Nucleus accumbens (tissue), 56 donors: Measurements from ENCODE around the gene PTGR2.
A peak's percentile ranks its signal among the peaks of the same experiment; 100 is the strongest.
"Not testable (repeated sequence)": the region's sequence is repeated elsewhere in the genome, so short reads cannot be mapped to it uniquely, and the experiment has no call there.

Experiments used
- DNase-seq, 56 donors: peaks; one replicate each; lab custom pipeline; 2025; lab: John Stamatoyannopoulos, UW

PTGR2 gene

DNA sequence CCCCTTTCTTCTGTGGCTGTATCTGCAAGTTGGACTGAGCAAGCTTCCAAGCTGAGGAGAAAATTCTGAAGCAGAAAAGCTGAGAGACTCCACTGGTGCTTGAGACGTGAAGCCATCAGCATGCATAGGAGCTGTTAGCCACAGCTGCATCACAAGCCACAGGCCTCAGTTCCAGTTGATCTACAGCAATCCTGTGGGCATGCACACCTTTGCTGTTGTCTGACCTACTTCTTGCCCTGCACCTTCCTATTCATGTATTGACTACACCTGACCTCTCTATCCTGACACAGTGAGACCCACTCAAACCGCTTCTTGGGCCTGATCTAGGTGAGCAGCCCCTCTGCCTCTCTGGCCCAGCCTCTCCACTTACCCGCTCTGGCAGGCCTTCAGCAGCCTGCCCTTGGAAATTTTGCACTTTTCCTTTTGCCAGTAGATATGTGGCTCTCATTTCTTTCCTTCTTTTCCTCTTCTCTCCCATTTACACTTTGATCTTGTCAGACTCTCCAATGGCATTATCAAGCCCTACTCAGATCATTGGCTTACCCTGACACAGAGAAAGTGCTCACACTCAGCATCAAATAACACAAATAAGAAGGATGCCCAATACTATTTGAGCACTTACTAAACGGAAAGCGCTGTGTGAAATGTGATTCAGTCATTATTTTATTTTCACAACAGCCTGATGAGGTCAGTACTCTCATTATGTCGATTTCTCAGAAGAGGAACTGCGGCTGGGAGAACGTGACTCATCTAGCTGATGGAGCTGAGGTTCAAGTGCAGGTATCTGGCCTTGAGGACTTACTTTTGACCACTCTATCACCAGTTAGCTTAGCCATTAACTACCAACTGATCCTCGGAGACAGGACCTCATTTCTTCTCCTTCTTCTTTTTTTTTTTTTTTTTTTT lies 21.9 kb upstream of the PTGR2 start:
- DNase-seq = no peak

GRCh38 chr14:73833034-73833433 lies 18.6 kb upstream of the PTGR2 start:
- DNase-seq = no peak

DNA sequence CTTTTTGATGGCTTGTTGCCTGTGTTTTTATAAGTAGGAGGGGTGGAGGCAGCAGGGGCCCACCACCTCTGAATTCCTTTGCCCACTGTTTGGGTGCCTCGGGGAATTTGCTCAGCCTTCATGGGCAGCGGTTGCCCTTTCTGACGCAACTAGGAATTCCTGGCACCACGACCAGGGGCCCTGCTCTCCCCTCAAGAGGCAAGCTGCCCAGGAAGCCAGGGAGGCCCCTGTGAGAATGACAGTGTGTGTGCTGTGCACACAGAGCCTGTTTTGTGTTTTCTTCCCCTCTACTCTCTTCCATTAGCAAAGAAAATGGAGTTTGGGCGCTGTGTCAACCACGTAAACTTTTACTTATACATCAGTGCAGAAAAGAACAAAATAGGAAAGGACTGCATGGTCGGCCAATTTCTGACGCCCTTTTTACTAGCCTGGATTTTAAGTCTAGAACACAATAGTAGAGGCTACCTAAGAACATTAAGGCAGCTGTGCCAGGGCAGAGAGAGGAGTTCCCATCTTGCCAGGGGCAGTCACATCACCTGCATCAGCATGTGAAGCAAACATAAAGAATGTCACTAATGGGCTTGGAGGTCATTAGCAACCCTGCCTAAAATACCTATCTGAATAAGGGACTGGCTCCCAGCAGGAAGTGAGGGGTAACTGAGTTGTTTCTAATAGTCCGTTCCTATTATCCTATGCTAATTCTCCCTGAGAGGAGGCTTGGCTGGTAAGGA lies 17.9 kb upstream of the PTGR2 start:
- DNase-seq = peak in 36 of 56 donors; percentile 4 to 71 (median 28)

- no peak for DNase-seq
These were observed 17.4 kb upstream of the PTGR2 start for GRCh38 chr14:73834261-73834625.

- DNase-seq = not testable (repeated sequence)
These were observed 13.2 kb upstream of the PTGR2 start for GRCh38 chr14:73838293-73839034.

- no peak for DNase-seq
These were observed 9.4 kb upstream of the PTGR2 start for GRCh38 chr14:73842201-73842600.

DNA sequence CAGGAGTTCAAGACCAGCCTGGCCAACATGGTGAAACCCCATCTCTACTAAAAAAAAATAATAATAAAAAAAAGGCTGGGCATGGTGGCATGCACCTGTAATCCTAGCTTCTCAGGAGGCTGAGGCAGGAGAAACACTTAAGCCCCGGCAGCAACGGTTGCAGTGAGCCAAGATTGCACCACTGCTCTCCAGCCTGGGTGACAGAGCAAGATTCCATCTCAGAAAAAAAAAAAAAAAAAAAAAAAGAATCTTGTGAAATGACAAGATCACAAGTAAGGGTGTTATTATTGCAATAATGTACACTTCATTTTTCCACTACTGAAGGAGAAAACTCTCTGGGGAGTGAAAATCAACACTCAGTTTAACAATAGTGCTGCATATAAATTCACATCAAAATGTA lies 8.8 kb upstream of the PTGR2 start:
- no peak for DNase-seq

DNA sequence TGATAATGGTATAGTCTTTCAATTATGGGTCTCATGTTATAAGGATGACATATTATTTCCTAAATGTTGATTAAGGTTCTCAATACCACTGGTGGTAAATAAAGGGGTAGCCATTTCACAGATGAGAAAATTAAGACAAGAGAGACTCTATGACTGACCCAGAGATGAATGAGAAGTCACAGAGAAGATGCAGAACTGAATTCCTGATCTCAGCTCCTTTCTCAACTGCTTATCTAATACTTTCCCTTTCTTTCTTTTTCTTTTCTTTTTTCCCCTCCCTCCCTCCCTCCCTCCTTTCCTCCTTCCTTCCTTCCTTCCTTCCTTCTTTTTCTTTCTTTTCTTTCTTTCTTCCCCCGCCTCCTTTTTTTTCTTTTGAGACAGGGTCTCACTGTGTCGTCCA lies 8.3 kb upstream of the PTGR2 start:
- DNase-seq = no peak

DNA sequence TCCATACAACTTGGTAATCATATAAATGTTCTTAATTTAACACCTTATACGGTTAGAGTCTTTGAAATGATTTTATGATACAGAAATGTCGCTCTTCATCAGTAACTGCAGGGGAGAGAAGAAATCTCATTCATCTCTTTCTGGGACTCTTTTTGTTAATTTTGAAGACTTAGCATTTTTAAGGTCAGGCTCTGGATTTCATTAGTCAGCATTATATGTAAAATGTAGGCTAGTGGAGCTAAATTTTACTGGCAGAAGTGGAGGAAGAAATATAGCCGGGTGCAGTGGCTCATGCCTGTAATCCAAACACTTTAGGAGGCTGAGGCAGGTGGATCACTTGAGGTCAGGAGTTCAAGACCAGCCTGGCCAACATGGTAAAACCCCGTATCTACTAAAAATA lies 4.7 kb upstream of the PTGR2 start:
- no peak for DNase-seq

DNA sequence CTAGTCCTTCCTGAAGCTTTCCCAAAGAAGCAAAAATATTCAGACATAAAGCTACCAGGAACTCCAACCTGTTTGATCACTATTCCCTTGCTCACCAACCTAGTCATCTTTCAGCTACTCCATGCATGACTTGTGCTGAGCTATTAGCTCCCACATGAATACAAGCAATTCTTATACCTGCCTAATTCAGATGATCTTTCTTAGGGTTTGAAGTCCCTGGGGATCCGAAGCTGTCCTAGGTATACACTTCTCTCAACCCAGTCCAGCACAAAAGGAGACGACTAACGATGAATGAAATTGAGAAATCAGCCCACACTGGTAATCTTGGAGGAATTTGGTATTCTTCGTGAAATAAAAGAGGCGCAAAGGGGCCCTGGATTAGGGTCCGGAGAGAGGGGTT lies 631 bp upstream of the PTGR2 start:
- DNase-seq = peak in 1 of 56 donors; percentile 29

GRCh38 chr14:73859145-73859544 lies 7.5 kb downstream of the PTGR2 start:
- no peak for DNase-seq

DNA sequence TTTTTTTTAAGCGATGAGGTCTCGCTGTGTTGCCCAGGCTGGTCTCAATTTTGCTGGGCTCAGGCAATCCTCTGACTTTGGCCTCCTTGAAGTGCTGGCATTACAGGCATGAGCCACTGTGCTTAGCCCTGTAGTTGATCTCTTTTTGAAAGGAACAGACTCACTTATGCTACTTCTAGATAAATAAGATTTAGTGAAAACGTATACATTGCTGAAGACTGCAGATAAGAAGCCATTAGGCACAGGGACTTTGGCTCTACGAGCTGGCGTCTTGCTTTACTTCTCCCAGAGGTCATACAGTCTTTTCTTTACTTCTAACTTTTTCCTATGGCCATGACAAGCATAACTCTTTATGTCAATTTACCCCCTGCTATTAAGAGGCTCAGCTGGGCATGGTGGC lies 9.4 kb downstream of the PTGR2 start:
- no peak for DNase-seq

GRCh38 chr14:73862480-73862879 lies 10.8 kb downstream of the PTGR2 start:
- no peak for DNase-seq

DNA sequence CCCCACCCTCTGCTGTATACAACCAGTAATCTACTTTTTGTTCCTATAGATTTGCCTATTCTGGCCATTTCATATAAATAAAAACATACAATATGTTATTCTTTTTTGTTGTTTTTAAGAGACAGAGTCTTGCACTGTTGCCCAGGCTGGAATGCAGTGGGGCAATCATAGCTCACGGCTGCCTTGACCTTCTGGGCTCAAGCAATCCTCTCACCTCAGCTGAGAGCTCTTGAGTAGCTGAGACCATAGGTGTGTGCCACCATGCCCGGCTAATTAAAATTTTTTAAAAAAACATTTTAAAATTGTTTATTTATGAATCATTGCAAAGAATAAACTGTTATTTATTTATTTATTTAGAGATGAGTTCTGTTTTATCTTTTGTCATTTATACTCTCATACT lies 11.6 kb downstream of the PTGR2 start:
- DNase-seq = no peak

DNA sequence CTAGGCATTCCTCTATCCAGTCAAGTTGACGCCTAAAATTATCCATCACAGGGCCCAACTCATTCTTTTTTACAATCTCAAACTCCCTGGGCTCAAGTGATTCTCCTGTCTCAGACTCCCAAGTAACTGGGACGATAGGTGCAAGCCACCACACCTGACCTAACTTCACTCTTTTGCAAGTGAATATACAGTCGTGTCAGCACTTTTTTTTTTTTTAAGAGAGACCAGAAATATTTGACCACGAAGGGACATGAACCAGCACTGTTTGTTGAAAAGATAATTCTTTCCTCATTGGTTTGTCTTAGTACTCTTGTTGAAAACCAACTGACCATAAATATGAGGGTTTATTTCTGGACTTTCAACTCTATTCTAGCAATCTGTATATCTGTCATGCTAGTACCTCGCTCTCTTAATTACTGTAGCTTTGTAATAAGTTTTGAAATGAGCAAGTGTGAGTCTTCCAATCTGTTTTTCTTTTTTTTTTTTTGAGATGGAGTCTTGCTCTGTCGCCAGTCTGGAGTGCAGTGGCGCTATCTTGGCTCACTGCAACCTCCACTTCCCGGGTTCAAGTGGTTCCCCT lies 14.0 kb downstream of the PTGR2 start:
- no peak for DNase-seq

GRCh38 chr14:73869754-73870153 lies 18.1 kb downstream of the PTGR2 start:
- not testable (repeated sequence) for DNase-seq

GRCh38 chr14:73870525-73871235 lies 19.0 kb downstream of the PTGR2 start:
- no peak for DNase-seq

DNA sequence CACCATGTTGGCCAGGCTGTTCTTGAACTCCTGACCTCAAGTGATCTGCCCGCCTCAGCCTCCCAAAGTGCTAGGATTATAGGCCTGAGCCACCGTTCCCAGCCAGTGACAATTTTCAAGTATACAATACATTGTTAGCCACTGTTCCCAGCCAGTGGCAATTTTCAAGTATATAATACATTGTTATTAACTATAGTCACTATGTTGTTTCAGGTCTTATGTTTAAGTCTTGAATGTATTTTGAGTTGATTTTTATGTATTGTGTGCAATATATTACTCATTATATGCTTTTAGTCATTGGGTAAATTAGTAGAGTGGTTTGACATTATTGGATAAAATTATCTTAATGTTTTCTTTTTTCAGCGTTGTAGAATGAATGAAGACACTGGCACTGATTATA lies 22.0 kb downstream of the PTGR2 start:
- DNase-seq = no peak

DNA sequence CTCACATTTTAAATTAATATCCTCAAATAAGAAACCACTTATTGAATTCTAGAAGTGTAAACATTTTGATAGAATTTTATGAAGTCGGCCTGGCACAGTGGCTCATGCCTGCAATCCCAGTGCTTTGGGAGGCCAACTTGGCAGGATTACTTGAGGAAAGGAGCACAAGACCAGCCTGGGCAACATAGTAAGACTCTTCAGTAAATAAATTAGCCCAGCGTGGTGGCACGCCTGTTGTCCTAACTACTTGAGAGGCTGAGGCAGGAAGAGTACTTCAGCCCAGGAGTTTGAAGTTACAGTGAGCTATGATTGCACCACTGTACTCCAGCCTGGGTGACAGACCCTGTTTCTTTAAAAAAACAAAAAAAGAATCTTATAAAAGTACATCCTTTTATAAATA lies 26.2 kb downstream of the PTGR2 start:
- no peak for DNase-seq

DNA sequence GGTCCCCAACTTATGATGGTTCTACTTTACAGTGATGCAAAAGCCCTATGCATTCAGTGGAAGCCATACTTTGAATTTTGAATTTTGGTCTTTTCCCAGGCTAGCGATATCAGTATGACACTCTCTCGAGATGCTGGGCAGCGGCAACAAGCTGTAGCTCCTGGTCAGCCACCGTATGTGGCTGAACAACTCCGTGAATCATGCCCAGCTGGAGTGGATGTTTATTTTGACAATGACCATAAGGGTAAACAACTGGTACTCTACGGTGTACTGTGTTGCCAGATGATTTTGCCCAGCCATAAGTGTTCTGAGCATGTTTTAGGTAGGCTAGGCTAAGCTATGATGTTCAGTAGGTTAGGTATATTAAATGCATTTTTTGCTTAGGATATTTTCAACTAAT lies 26.8 kb downstream of the PTGR2 start:
- DNase-seq = no peak
